Uterus (tissue), 4 donors: ENCODE measurements around the gene EFNA1. TPM values are rescaled to one million over a fixed set of nuclear protein-coding genes. Genes with fewer than 3 reads are reported as not detected.
"Not testable (repeated sequence)": the region's sequence is repeated elsewhere in the genome, so short reads cannot be mapped to it uniquely, and the experiment has no call there.

Experiments
- DNase-seq, 2 donors: peaks; one replicate each; pipeline ENCODE4 v3.0.0-alpha.2; 2019 to 2020
- H3K27ac ChIP-seq, 2 donors: fragments of 200-600 bp; sonication (generic); 1 replicate in 1 of 2; 2 replicates in 1 of 2; pipeline ENCODE4 v1.5.1; 2016 to 2018
- H3K27me3 ChIP-seq, 2 donors: fragments of 200-600 bp; sonication (generic); one replicate each; pipeline ENCODE4 v1.5.1; 2018 to 2019; ENCODE audit warnings: control low read depth in 1 of 2
- H3K36me3 ChIP-seq, 2 donors: fragments of 200-600 bp; sonication (generic); one replicate each; pipeline ENCODE4 v1.5.1; 2019; ENCODE audit warnings: control low read depth in 1 of 2
- H3K4me1 ChIP-seq, 2 donors: fragments of 200-600 bp; sonication (generic); one replicate each; pipeline ENCODE4 v1.5.1; 2018 to 2019; ENCODE audit warnings: control low read depth in 1 of 2
- H3K4me3 ChIP-seq, 2 donors: fragments of 200-600 bp; sonication (generic); 1 replicate in 1 of 2; 2 replicates in 1 of 2; pipeline ENCODE4 v1.5.1; 2018 to 2019; ENCODE audit warnings: mild to moderate bottlenecking in 1 of 2
- H3K9me3 ChIP-seq, 2 donors: fragments of 200-600 bp; sonication (generic); one replicate each; pipeline ENCODE4 v1.5.1; 2019; ENCODE audit warnings: control low read depth in 1 of 2
- POLR2A ChIP-seq, 2 donors: fragments of 450-650 bp; IDR thresholded peaks; one replicate each; pipeline ENCODE4 v1.6.1; 2016; ENCODE audit warnings: antibody characterized with exemption in 2 of 2, mild to moderate bottlenecking in 1 of 2, moderate library complexity in 1 of 2
- intact Hi-C: fragments of 100-400 bp; cut with DNase I; formaldehyde crosslinking; loops from one replicate; pipeline ENCODE4 v1.15.1; 2023; ENCODE audit warnings: low total_unique reads
- total RNA-seq, 4 donors: library from RNA; depleted of rRNA in 3 of 4; stranded (reverse); fragments of >200 nt in 3 of 4; gene quantifications; one replicate each; pipeline versions ENCODE4 v1.1.0 to v1.2.4, GENCODE V29; 2014 to 2023
- TF ChIP-seq, protein P1 (sequence below), 4 experiments: fragments of 200-600 bp in 2 of 4; fragments of 450-650 bp in 2 of 4; sonication (generic) in 2 of 4; IDR thresholded peaks; one replicate each; pipeline ENCODE4 v1.5.1; 2016 to 2019; ENCODE audit warnings: antibody characterized with exemption in 4 of 4, mild to moderate bottlenecking in 2 of 4, moderate library complexity in 1 of 4
- donor health status: DM: yes; HTN: yes; CAD: no.

The EFNA1 gene
- total RNA-seq, 4 donors from 2014 or later: 22.3 to 58.5 (median 36.5) TPM

DNA sequence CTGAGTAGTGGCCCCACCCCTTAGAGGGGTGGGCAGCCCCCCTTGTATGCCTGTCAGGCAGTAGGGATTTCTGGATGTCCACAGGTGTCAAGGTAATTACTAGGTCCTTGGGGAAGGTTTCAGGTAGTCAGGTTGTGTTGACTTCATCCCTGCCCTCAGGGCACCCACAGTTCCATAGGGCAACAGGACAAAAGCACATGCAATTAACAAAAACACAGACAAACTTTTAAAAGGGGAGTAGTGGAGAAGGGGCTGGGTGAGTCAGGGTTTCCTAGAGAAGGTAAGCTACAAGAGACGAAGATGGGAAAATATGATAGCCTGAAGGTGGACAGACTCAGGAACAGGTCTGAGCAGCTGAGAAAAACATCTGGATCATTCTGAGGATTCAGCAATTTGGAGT lies 31.3 kb downstream of the EFNA1 start:
- intact Hi-C loops: no loop called here
- no peak for TF ChIP-seq POLR2A (IDR thresholded peaks at IDR 0.05)
- DNase-seq: no peak

DNA sequence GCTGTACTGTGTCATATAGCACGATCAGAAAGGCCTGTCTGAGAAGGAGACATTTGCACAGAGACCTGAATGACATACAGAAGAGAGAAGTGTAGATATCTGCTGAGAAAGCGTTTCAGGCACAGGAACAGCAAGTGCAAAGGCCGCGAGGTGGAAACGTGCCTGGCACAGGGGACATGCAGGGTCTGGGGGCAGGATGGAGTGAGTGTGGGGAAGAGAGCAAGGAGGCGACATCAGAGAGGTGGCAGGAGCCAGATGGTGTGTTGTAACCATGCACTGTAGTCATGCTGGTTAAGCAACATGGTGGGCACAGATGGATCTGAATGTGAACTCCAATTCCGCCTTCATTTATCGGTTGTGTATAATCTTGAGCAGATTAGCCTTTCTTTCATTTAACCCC lies 32.5 kb downstream of the EFNA1 start:
- Histone ChIP-seq H3K27me3 (no peaks in the 10 kb centered on the region), H3K4me3 (no peak overlapping the region), H3K9me3 (no peaks in the 10 kb centered on the region), H3K27ac (no peak overlapping the region), H3K4me1 (no peaks in the 10 kb centered on the region), H3K36me3 (no peaks in the 10 kb centered on the region)
- no peak for DNase-seq
- no peak for TF ChIP-seq POLR2A (IDR thresholded peaks at IDR 0.05)
- TF ChIP-seq, protein P1, sequence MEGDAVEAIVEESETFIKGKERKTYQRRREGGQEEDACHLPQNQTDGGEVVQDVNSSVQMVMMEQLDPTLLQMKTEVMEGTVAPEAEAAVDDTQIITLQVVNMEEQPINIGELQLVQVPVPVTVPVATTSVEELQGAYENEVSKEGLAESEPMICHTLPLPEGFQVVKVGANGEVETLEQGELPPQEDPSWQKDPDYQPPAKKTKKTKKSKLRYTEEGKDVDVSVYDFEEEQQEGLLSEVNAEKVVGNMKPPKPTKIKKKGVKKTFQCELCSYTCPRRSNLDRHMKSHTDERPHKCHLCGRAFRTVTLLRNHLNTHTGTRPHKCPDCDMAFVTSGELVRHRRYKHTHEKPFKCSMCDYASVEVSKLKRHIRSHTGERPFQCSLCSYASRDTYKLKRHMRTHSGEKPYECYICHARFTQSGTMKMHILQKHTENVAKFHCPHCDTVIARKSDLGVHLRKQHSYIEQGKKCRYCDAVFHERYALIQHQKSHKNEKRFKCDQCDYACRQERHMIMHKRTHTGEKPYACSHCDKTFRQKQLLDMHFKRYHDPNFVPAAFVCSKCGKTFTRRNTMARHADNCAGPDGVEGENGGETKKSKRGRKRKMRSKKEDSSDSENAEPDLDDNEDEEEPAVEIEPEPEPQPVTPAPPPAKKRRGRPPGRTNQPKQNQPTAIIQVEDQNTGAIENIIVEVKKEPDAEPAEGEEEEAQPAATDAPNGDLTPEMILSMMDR (IDR thresholded peaks at IDR 0.05): no peak
- intact Hi-C loops: no loop called here

More for the DNA sequence above, 31.3 kb downstream of the EFNA1 start:
- H3K4me3 ChIP-seq: no peak overlapping the region
- H3K27me3 ChIP-seq: no peaks in the 10 kb centered on the region
- H3K9me3 ChIP-seq: no peaks in the 10 kb centered on the region
- H3K36me3 ChIP-seq: no peaks in the 10 kb centered on the region
- no peak overlapping the region for H3K27ac ChIP-seq
- H3K4me1 ChIP-seq: no peaks in the 10 kb centered on the region

DNA sequence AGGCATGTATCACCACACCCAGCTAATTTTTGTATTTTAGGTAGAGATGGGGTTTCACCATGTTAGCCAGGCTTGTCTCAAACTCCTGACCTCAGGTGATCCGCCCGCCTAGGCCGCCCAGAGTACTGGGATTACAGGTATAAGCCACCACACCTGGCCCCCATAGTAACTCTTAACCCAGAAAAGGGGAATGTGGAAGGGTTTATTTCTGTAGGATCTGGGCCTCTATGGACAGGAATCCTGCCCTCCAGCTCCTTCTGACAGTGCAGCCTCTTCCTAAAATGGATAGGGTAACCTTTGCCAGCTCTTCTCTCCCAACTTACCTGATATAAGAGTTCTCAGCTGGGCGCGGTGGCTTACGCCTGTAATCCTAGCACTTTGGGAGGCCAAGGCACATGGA lies 35.0 kb downstream of the EFNA1 start:
- H3K27ac ChIP-seq, intact Hi-C loops, H3K36me3 ChIP-seq, H3K27me3 ChIP-seq, H3K9me3 ChIP-seq, H3K4me3 ChIP-seq, H3K4me1 ChIP-seq, DNase-seq: not testable (repeated sequence)

DNA sequence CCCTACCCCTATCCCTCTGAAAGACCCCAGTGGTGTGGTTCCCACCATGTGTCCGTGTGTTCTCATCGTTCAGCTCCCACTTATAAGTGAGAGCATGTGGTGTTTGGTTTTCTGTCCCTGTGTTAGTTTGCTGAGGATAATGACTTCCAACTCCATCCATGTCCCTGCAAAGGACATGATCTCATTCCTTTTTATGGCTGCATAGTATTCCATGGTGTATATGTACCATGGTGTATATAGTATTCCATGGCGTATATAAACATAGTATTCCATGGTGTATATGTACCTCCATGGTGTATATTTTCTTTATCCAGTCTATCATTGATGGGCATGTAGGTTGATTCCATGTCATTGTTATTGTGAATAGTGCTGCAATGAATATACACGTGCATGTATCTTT lies 36.1 kb downstream of the EFNA1 start:
- H3K4me1 ChIP-seq: peaks cover 0 to 15% of the 10 kb centered on the region in 2 donors
- H3K27me3 ChIP-seq, H3K4me3 ChIP-seq, H3K36me3 ChIP-seq, H3K9me3 ChIP-seq, DNase-seq, H3K27ac ChIP-seq, intact Hi-C loops: not testable (repeated sequence)

DNA sequence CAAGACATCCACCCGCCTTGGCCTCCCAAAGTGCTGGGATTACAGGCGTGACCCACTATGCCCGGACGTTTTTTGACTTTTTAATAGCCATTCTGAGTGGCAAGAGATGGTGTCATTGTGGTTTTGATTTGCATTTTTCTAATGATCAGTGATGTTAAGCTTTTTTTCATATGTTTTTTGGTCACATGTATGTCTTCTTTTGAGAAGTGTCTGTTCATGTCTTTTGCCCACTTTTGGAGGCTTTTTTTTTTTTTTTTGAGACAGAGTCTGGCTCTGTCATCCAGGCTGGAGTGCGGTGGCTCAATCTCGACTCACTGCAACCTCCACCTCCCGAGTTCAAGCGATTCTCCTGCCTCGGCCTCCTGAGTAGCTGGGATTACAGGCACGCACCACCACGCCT lies 36.9 kb downstream of the EFNA1 start:
- H3K27me3 ChIP-seq, intact Hi-C loops, H3K36me3 ChIP-seq, DNase-seq, H3K9me3 ChIP-seq, H3K27ac ChIP-seq, H3K4me3 ChIP-seq: not testable (repeated sequence)
- peaks cover 0 to 15% of the 10 kb centered on the region in 2 donors for H3K4me1 ChIP-seq

DNA sequence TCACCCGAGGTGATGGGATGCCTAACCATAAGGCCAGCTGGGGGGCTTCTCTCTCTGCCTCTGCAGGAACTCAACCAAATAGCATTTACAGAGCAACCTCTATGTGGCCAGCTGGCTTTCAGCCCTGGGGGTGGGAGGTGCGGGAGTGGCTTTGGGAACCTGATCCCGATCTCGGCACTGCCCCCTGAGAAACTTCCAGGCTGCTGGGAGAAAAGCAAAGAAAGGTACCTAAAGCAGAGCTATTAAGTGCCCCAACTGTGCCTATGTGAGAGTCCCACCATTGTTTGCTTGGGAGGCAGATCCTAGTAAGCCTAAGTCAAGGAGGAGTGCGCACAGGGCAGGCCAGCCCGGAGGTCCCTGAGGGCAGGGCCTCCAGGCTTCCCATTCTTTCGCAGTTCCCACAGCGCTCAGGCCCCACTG lies 38.4 kb downstream of the EFNA1 start:
- H3K27ac ChIP-seq: peak overlapping the region; percentile 63 to 75

DNA sequence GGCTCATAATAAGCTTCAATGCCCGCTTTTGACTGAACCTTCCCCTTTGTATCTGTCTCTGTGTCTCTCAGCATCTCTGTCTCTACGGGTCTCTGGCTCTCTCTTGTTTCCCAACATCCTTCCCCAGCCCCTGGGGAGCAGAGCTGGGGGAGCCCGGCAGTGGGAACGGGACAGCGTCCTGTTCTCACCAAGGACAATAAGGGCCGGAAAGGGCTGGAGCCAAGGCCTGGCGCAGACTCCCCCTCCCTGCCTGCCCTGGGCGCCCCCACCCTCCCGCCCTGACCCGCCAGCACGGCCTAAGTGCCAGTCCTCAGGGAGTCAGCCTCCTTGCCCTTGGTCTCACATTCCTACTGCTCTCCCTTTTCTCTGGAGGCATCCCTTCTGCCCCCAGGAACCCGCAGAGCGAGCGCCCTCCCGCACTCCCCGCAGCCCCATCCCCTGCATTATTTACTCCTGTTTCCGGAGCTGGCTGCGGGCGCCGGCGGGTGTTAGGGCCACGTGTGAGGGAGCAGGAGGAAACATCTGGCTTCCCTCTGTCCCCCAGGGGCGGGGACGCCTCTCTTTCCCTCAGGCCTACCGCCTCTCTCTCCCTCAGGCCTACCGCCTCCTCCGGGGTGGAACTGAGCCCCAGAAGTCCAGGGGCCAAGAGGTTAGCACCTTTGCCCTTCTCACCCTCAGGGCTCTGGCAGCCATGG lies 38.9 kb downstream of the EFNA1 start:
- H3K9me3 ChIP-seq: no peaks in the 10 kb centered on the region
- peak in 1 of 2 donors; percentile 70 for DNase-seq
- H3K36me3 ChIP-seq: no peaks in the 10 kb centered on the region
- no peaks in the 10 kb centered on the region for H3K27me3 ChIP-seq
- TF ChIP-seq, protein P1 (IDR thresholded peaks at IDR 0.05): no peak
- no peak for TF ChIP-seq POLR2A (IDR thresholded peaks at IDR 0.05)
- H3K27ac ChIP-seq: peak overlapping the region; percentile 63 to 75
- H3K4me3 ChIP-seq: no peak overlapping the region
- H3K4me1 ChIP-seq: peaks cover 0 to 15% of the 10 kb centered on the region in 2 donors
- intact Hi-C loops: no loop called here

More for the DNA sequence above, 38.4 kb downstream of the EFNA1 start:
- Histone ChIP-seq H3K4me1 (peaks cover 0 to 15% of the 10 kb centered on the region in 2 donors), H3K36me3 (no peaks in the 10 kb centered on the region), H3K9me3 (no peaks in the 10 kb centered on the region), H3K4me3 (no peak overlapping the region), H3K27me3 (no peaks in the 10 kb centered on the region)
- no peak for DNase-seq
- TF ChIP-seq, protein P1 (IDR thresholded peaks at IDR 0.05): no peak
- no peak for TF ChIP-seq POLR2A (IDR thresholded peaks at IDR 0.05)
- intact Hi-C loops: no loop called here
